GM12875 (cell line): ENCODE results near the gene THSD4.

Experiments
- H3K4me3 ChIP-seq: one replicate; pipeline ENCODE4 v1.5.1; 2011; ENCODE audit warnings: low read depth, low read length, control low read depth
- CTCF ChIP-seq: IDR thresholded peaks from 2 replicates; pipeline ENCODE4 v1.5.1; 2011; ENCODE audit warnings: low read depth, mild to moderate bottlenecking, control low read depth, inconsistent platforms, low read length, moderate library complexity, borderline replicate concordance; ENCODE audit not compliant: insufficient read depth

Gene THSD4

GRCh38 chr15:71333839-71334238, 218.6 kb downstream of the THSD4 start:
- H3K4me3 ChIP-seq: no peak overlapping the region
- TF ChIP-seq CTCF: no peak

DNA sequence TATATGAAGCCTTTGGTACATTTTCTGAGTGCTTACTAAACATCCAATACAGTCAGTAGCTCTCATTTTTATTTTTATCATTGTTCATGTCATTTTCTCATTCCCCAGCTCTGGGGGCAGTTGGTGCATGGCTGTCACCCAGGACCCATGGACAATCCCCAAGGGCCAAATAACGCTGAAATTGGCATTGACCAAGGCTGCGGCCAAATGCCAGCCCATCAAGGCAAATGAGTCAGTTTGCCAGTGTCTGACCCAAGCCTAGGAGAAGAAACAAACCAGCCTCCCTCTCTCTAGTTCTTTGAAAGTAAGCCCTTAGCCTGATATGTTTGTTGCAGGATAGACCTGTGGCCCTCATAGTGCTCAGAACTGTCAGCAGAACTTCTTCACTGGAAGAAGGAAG, 219.2 kb downstream of the THSD4 start:
- no peak overlapping the region for H3K4me3 ChIP-seq
- TF ChIP-seq CTCF: no peak

GRCh38 chr15:71334873-71335272, 219.6 kb downstream of the THSD4 start:
- TF ChIP-seq CTCF: no peak

DNA sequence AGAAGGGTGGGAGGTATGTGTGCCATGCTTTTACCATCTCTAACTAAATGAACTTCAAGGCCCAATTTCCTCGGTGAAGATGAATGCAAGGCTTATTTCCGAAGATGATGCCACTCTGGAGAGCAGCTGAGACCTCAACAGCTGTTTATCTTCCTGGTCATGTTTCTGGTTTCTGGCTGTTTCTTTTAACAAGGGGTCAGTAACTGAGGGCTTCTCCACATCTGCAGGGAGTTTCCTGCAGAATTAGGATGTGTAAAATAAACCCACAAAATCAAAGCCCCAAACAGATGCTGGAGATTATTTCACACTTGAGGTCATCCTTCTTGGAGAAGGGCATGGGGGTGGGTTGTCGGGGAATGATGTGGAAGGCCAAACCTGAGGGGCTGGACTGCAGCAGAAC, 220.3 kb downstream of the THSD4 start:
- H3K4me3 ChIP-seq: no peak overlapping the region
- no peak for TF ChIP-seq CTCF

More at GRCh38 chr15:71334873-71335272, 219.6 kb downstream of the THSD4 start:
- no peak overlapping the region for H3K4me3 ChIP-seq

DNA sequence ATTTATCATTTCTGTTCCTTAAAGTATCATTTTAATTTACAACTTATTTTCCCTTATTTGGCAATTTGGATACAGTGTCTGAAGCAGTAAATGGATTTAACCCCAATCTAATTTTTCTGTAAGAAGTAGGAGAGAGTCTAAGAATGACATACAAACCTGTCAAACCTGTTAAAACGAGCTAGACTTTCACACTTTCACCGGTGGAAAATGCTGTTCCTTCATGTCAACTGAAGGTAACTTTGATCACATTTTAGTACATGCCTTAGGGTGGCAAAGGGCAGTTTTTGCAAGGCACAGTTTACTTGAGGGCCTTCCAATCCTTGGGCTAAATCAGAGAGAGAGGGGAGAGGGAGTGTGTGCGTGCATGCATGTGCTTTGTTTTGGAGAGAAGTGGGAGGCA, 221.4 kb downstream of the THSD4 start:
- H3K4me3 ChIP-seq: no peak overlapping the region
- TF ChIP-seq CTCF: no peak

DNA sequence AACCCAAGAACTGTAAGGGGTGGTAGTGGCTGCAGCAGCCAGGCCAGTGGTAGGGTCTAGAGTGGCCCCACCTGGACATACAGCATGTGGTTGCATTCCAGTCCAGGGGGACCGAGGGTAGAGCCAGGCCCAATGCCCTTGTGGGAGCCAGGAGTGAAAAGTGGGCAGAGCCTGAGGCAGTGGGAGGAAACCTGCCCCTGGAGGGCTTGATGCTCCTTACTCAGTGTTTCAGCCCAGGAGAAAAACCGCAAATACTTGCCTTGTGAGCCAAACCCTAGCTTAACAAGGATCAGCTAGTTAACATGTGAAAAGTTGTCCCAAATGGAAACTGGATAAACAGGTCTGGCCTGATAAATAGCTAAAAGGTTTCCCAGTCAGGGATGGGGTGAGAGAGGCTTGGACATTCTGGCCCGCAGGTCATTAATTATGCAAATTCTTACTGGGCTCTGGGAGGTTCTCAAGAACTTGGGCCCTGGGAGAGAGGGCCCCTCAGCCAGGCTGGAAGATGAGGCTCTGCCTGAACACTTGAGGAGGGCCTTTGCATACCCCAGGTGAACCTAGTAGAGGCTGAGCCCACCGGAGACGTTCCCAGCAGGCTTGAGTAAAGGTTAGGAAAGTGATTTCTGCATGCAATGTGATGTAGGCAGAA, 222.1 kb downstream of the THSD4 start:
- TF ChIP-seq CTCF: no peak
- H3K4me3 ChIP-seq: no peak overlapping the region

DNA sequence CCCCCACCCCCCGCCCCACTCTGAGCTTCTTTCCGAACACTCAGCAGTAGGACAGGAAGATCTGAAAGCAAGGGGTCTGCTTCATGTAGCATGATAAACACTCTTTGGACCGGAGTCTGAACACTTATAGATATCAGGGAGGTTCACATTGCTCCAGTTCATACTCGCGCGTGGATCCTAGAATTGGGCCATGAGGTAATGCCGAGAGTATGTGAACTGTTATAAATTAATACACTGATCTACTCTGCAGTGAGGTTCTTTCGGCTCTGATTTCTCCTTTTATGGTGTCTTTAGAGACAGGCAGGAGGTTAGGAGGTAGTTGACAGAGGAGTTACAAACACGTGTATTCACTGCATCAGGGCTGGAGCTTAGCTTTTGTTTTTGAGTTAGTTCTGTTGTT, 223.0 kb downstream of the THSD4 start:
- no peak overlapping the region for H3K4me3 ChIP-seq
- no peak for TF ChIP-seq CTCF
